GM19239 (cell line): ENCODE data around the gene TBC1D21.

Source experiments
- DNase-seq: peaks from one replicate; pipeline ENCODE4 v3.0.0; 2011; ENCODE audit warnings: low spot score; ENCODE audit not compliant: insufficient read length
- FAIRE-seq: peaks from 2 replicates; lab custom pipeline; 2011; peaks lifted over from hg19 to GRCh38; lab: Jason Lieb, UNC

TBC1D21 gene

GRCh38 chr15:73886717-73887345 is 13.5 kb downstream of the TBC1D21 start:
- DNase-seq, result no peak
- FAIRE-seq, result no peak

GRCh38 chr15:73887481-73887880 is 14.1 kb downstream of the TBC1D21 start:
- no peak for DNase-seq
- no peak for FAIRE-seq

GRCh38 chr15:73888224-73889041 is 15.1 kb downstream of the TBC1D21 start:
- no peak for FAIRE-seq
- no peak for DNase-seq

DNA sequence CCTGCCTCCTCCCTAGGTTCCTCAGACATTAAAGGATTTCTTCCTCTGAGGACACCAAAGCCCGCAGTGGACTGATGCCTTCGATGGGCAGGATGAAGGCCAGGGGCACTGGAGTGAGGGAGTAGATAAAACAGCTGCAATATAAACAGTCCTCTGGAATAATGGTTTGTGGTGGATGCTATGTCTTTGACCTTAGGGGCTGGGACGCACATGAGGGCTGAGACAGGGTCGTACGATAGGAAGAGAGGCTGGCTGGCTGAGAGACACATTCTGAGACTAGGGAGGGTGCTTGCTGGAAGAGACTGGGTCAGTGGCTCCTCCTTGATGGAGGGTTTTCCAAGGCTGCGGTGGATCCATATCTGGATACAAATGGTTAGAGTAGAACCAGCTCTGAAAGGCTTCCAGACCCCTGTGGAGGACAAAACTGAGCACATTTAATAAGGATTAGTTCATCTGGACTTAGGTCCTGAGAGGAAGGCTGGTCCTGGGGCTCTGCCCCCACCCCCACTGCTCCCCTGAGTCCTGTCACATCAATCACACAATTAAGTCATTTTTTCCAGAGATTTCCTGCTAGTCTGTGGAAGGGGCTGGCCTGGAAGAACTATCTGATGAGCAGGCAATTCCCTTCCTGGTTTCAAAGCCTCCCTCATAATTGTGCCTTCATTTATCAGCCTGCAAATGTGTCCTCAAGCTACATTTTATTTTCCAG is 15.8 kb downstream of the TBC1D21 start:
- FAIRE-seq, result no peak
- DNase-seq, result no peak

DNA sequence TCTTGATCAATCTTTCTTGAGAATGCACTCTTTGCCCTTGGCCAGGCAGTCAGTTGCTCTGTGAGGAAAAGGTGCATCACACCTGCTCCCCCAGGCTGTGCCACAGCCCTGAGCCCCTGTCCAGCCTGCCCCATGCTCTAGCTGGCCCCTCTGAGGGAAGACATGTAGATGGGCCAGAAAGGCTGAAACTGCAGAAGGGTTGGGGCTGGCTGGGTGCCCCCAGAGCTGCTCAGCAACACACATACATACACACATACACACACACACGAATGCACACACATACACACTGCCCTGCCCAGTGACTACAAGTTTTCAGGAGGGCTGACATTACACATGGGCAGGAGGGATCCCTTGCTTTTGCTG is 16.4 kb downstream of the TBC1D21 start:
- FAIRE-seq (no peak), DNase-seq (no peak)

GRCh38 chr15:73891328-73892315 is 18.3 kb downstream of the TBC1D21 start:
- DNase-seq (no peak), FAIRE-seq (no peak)

GRCh38 chr15:73892446-73893226 is 19.3 kb downstream of the TBC1D21 start:
- DNase-seq, result no peak
- no peak for FAIRE-seq

- FAIRE-seq, result no peak
- DNase-seq, result no peak
Measured at GRCh38 chr15:73894133-73894814, 20.9 kb downstream of the TBC1D21 start.

DNA sequence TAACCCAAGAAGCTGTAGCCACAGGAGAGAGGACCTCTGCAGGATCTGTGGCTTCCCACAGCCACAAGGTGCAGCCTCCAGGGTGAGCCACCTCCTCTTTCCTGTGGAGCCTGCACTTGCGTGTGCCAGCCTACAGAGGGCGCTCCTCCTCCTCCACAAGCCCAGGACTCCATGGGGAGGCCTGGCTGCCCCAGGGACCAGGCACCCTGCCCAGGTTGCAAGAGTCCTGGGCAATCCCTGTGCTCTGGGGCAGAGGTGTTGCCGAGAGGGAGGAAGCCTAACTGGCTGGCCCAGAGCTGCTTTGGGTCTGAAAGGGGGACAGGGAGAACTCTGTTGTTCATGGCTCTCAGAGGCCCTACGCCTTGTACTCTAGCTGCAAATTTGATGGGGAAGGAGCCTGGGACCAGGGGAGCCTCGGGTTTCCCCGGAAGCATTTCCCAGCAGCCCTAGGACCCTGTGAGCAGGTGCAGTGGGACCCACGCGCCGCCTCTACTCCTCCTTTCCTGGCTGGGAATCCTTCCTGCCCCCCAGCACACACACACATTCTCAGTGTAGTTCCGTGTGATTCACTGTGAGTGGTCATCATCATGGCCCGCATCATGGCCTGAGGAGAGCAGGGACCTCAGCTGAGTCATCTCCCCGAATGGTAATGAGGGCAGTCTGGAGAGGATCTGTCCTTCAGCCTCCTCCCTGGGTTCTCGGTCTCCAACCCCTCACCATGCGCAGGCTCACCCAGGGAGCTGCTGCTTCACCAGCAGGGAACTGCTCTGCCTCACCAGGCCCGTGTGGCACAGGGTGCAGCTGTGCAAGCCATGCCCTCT is 24.3 kb downstream of the TBC1D21 start:
- DNase-seq (peak; percentile 71), FAIRE-seq (peak; percentile 42)

- DNase-seq (no peak), FAIRE-seq (no peak)
Measured at GRCh38 chr15:73899197-73900094, 26.1 kb downstream of the TBC1D21 start.

GRCh38 chr15:73900095-73900712 is 26.8 kb downstream of the TBC1D21 start:
- no peak for DNase-seq

DNA sequence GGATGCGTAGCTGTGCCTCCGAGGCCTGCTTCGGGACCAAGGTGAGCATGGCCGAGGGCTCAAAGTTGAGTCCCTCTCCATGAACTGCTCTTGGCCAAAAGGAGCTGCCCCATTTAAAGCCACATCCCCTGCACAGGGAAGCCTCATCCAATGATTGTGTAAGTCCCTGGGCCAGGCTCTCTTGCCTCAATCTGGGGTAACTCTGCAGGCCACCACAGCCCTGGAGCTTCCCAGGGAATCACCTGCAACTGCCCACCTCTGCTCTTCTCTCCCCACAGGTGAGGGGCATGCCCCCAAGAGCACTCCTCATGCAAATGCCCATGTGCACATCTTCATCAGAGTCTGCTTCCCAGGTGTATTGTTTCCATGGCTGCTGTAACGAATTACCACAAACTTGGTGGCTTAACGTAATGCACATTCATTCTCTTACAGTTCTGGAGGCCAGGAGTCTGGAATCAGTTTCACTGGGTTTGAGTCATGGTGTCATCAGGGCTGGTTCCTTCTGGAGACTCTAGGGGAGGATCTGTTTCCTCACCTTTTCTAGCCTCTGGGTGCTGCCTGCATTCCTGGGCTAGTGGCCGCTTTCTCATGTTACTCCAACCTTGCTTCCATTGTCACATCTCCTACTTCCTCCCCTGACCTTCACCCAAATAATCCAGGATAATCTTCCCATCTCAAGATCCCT is 27.9 kb downstream of the TBC1D21 start:
- DNase-seq (no peak), FAIRE-seq (no peak)

More at GRCh38 chr15:73900095-73900712, 26.8 kb downstream of the TBC1D21 start:
- no peak for FAIRE-seq

GRCh38 chr15:73902121-73903020 is 29.0 kb downstream of the TBC1D21 start:
- no peak for FAIRE-seq
- DNase-seq, result no peak

DNA sequence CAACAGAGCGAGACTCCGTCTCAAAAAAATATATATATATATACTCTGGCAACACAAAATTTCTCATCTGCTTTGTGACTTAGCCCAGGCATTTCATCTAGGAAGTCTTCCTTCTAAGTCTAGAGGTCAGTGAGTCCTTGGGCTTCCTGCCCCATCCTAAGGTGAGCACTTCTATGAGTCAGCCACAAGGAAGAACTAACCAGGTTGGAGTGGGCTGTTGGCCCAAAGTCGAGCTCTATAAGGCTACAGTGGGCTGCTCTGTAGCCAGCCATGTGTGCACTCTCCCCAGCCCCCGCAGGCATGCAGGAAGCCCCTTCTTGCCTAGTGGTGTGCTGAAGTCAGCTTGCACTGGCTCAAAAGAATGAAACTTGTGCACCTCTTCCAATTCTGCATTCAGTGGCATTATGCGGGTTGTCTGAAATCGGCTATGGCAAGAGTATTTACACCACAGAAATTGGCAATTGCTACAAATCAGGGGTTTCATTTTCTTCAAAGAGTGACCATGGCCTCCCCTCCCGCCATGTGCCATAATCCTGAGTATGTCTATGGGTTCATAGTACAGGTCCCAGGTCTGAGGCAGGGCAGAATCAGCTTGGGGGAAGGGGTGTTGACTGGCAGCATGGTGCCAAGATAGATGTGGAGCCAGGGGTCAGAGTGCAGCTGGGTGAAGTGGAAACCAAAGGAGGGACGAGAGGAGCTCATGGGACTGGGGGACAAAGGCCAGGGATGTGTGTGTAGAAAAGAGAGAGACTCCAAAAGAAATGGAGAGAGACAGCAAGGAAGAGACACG is 30.9 kb downstream of the TBC1D21 start:
- FAIRE-seq, result no peak
- no peak for DNase-seq
